Neutrophil (primary cell): ENCODE results near the gene GDAP1L1.

Source experiments
- H3K27ac ChIP-seq: fragments of 200-600 bp; sonication (generic); 2 replicates; pipeline ENCODE4 v1.5.1; 2016; ENCODE audit warnings: mild to moderate bottlenecking, moderate library complexity
- H3K27me3 ChIP-seq: fragments of 200-600 bp; sonication (generic); 2 replicates; pipeline ENCODE4 v1.6.0; 2016; ENCODE audit warnings: mild to moderate bottlenecking
- H3K36me3 ChIP-seq: fragments of 200-600 bp; sonication (generic); 2 replicates; pipeline ENCODE4 v1.5.1; 2017
- H3K4me1 ChIP-seq, 2 experiments: fragments of 200-600 bp in 1 of 2; sonication (generic) in 1 of 2; 1 replicate in 1 of 2; 2 replicates in 1 of 2; pipeline versions ENCODE4 v1.5.1 to v1.6.1; 2013 to 2016; ENCODE audit warnings: low read depth in 1 of 2, low read length in 1 of 2, mild to moderate bottlenecking in 1 of 2, moderate library complexity in 1 of 2; ENCODE audit not compliant: control insufficient read depth in 1 of 2, insufficient read depth in 1 of 2
- H3K4me3 ChIP-seq, 2 experiments: fragments of 200-600 bp in 1 of 2; sonication (generic) in 1 of 2; 1 replicate in 1 of 2; 2 replicates in 1 of 2; pipeline ENCODE4 v1.5.1; 2013 to 2016; ENCODE audit warnings: low read depth in 1 of 2, low read length in 1 of 2, mild to moderate bottlenecking in 1 of 2, moderate library complexity in 1 of 2
- H3K9me3 ChIP-seq: fragments of 200-600 bp; sonication (generic); 2 replicates; pipeline ENCODE4 v1.5.1; 2016
- CTCF ChIP-seq: fragments of 200-600 bp; sonication (generic); IDR thresholded peaks from 2 replicates; pipeline ENCODE4 v1.5.1; 2016; ENCODE audit warnings: antibody characterized with exemption

Gene GDAP1L1

GRCh38 chr20:44309763-44310663 is 62.9 kb downstream of the GDAP1L1 start:
- Histone ChIP-seq H3K36me3 (no peaks in the 10 kb centered on the region), H3K4me3 (peak overlapping the region; percentile 71 to 85), H3K27ac (no peak overlapping the region), H3K4me1 (peaks cover 14 to 19% of the 10 kb centered on the region in 2 experiments), H3K9me3 (no peaks in the 10 kb centered on the region), H3K27me3 (peaks cover 20% of the 10 kb centered on the region)
- TF ChIP-seq CTCF: no peak

- H3K36me3 ChIP-seq: no peaks in the 10 kb centered on the region
- peak within 1 kb of the TSS; percentile 42 for H3K27ac ChIP-seq
- no peaks in the 10 kb centered on the region for H3K9me3 ChIP-seq
- TF ChIP-seq CTCF: peak; percentile 95
- H3K4me1 ChIP-seq: peaks cover 14 to 19% of the 10 kb centered on the region in 2 experiments
- peak within 1 kb of the TSS; percentile 71 to 85 for H3K4me3 ChIP-seq
- H3K27me3 ChIP-seq: peaks cover 22% of the 10 kb centered on the region
Observed at GRCh38 chr20:44310664-44311639, 63.8 kb downstream of the GDAP1L1 start, which contains the start of gene FITM2. Gene FITM2 (minus strand): TSS chr20:44311202. CDS start chr20:44311148, 54 bp downstream.

GRCh38 chr20:44314870-44315269 is 67.8 kb downstream of the GDAP1L1 start:
- H3K27ac ChIP-seq: no peak overlapping the region
- no peak overlapping the region for H3K4me3 ChIP-seq
- H3K27me3 ChIP-seq: peaks cover 47% of the 10 kb centered on the region
- no peaks in the 10 kb centered on the region for H3K36me3 ChIP-seq
- no peak for TF ChIP-seq CTCF
- peaks cover 14 to 16% of the 10 kb centered on the region in 2 experiments for H3K4me1 ChIP-seq
- H3K9me3 ChIP-seq: no peaks in the 10 kb centered on the region

DNA sequence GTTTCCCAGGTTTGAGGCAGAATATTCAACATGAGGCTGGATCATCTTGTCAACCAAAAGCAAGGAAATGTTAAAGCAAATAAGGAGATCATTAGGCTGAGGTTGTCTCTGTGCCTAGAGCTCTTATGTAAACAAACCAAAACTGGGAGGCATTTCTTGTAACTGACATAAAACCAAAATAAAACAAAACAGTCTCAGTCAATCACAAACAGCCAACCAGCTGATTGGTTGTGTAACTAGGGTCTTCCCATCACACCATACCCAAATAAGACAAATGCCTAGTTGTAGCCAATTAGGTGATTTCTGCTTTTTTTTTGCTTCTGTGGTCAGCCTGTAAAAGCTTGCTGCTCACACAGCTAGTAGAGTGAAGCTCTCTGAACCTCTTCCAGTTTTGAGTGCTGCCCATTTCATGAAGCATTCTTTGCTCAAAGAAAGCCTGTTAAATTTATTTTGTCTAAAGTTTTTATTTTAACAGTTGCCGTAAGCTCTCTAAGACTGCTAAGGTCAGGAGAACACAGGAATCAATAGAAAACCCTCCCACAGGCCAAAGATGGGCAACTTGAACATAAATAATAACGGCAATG is 72.8 kb downstream of the GDAP1L1 start:
- no peak overlapping the region for H3K4me3 ChIP-seq
- no peak for TF ChIP-seq CTCF
- no peaks in the 10 kb centered on the region for H3K9me3 ChIP-seq
- peaks cover 58% of the 10 kb centered on the region for H3K27me3 ChIP-seq
- no peaks in the 10 kb centered on the region for H3K36me3 ChIP-seq
- no peaks in the 10 kb centered on the region for H3K4me1 ChIP-seq
- H3K27ac ChIP-seq: no peak overlapping the region

DNA sequence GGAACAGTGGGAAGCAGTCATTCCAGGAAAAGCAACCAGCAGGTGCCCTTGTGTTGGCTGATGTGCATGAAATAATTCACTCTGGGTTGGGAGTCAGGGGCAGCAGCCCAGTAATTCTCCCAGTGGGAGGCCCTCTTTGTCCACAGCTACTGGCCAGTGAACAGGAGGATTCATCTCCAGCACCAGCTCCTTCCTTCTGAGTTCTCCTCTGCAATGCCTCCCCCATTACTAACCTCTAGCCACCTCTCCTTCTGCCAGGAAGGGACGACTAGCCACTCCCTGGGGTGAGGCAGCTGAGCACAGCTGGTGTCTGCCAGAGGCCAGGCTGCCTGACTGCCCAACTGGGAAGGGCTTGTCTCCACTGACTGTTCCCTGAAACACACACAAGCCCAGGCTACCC is 77.2 kb downstream of the GDAP1L1 start:
- H3K4me1 ChIP-seq: no peaks in the 10 kb centered on the region
- H3K9me3 ChIP-seq: no peaks in the 10 kb centered on the region
- no peak overlapping the region for H3K4me3 ChIP-seq
- H3K27ac ChIP-seq: no peak overlapping the region
- H3K27me3 ChIP-seq: peaks cover 79% of the 10 kb centered on the region
- TF ChIP-seq CTCF: no peak
- no peaks in the 10 kb centered on the region for H3K36me3 ChIP-seq
